Nephron progenitor cell (in vitro differentiated cells): ENCODE data around the gene NAPG.

Experiments used
- DNase-seq: peaks from one replicate; pipeline ENCODE4 v3.0.0; 2021
- H3K27ac Mint-ChIP-seq: 2 replicates; pipeline ENCODE4 v1.8.0; 2021; ENCODE audit warnings: mild to moderate bottlenecking, moderate library complexity, mixed read lengths
- H3K27me3 Mint-ChIP-seq: 2 replicates; pipeline ENCODE4 v1.8.0; 2021; ENCODE audit warnings: mild to moderate bottlenecking, low read depth, mixed read lengths; ENCODE audit not compliant: poor library complexity
- H3K36me3 Mint-ChIP-seq: 2 replicates; pipeline ENCODE4 v1.8.0; 2021; ENCODE audit warnings: low read depth, mixed read lengths
- H3K4me1 Mint-ChIP-seq: 2 replicates; pipeline ENCODE4 v1.8.0; 2021; ENCODE audit warnings: mixed read lengths
- H3K4me3 Mint-ChIP-seq: 2 replicates; pipeline ENCODE4 v1.8.0; 2021; ENCODE audit warnings: mild to moderate bottlenecking, moderate library complexity, mixed read lengths
- H3K9me3 Mint-ChIP-seq: 2 replicates; pipeline ENCODE4 v1.8.0; 2021; ENCODE audit warnings: mild to moderate bottlenecking, moderate library complexity, mixed read lengths
- CTCF ChIP-seq: fragments of 200-600 bp; sonication (generic); IDR thresholded peaks from 2 replicates; pipeline ENCODE4 v1.5.0; 2021; ENCODE audit warnings: antibody characterized with exemption

NAPG gene

GRCh38 chr18:10482363-10482984, 43.4 kb upstream of the NAPG start:
- no peak for TF ChIP-seq CTCF
- Mint-ChIP-seq H3K4me3 (no peak overlapping the region), H3K27me3 (peaks cover 3% of the 10 kb centered on the region), H3K4me1 (peaks cover 38% of the 10 kb centered on the region), H3K9me3 (no peaks in the 10 kb centered on the region), H3K36me3 (peaks cover 52% of the 10 kb centered on the region), H3K27ac (peak overlapping the region; percentile 64)
- no peak for DNase-seq

GRCh38 chr18:10482985-10483949, 42.6 kb upstream of the NAPG start:
- Mint-ChIP-seq H3K27me3 (peaks cover 3% of the 10 kb centered on the region), H3K4me1 (peaks cover 40% of the 10 kb centered on the region), H3K9me3 (no peaks in the 10 kb centered on the region), H3K4me3 (no peak overlapping the region), H3K27ac (no peak overlapping the region), H3K36me3 (peaks cover 54% of the 10 kb centered on the region)
- no peak for DNase-seq
- no peak for TF ChIP-seq CTCF

GRCh38 chr18:10485475-10485874, 40.4 kb upstream of the NAPG start:
- Mint-ChIP-seq H3K27me3 (no peaks in the 10 kb centered on the region), H3K36me3 (peaks cover 50% of the 10 kb centered on the region), H3K9me3 (no peaks in the 10 kb centered on the region), H3K4me3 (no peak overlapping the region), H3K27ac (peak overlapping the region; percentile 57), H3K4me1 (peaks cover 44% of the 10 kb centered on the region)
- no peak for DNase-seq
- no peak for TF ChIP-seq CTCF

- Mint-ChIP-seq H3K27ac (no peak overlapping the region), H3K4me1 (peaks cover 40% of the 10 kb centered on the region), H3K36me3 (peaks cover 47% of the 10 kb centered on the region), H3K9me3 (no peaks in the 10 kb centered on the region), H3K27me3 (no peaks in the 10 kb centered on the region), H3K4me3 (no peak overlapping the region)
- DNase-seq = no peak
- TF ChIP-seq CTCF = no peak
These were observed 39.5 kb upstream of the NAPG start for GRCh38 chr18:10486362-10486761.

GRCh38 chr18:10487154-10487553, 38.7 kb upstream of the NAPG start:
- Mint-ChIP-seq H3K36me3 (peaks cover 47% of the 10 kb centered on the region), H3K4me3 (no peak overlapping the region), H3K9me3 (no peaks in the 10 kb centered on the region), H3K27me3 (no peaks in the 10 kb centered on the region), H3K4me1 (peaks cover 32% of the 10 kb centered on the region), H3K27ac (no peak overlapping the region)
- no peak for TF ChIP-seq CTCF
- no peak for DNase-seq
